CD4-positive, alpha-beta T cell treated with Interleukin-6 at 100 ng/mL for 8 hours (primary cell): ENCODE measurements around the gene TENT4A.

Experiments
- DNase-seq: peaks from one replicate; pipeline ENCODE4 v3.0.0-alpha.2; 2020; ENCODE audit warnings: mixed read lengths, low spot score

TENT4A gene

DNA sequence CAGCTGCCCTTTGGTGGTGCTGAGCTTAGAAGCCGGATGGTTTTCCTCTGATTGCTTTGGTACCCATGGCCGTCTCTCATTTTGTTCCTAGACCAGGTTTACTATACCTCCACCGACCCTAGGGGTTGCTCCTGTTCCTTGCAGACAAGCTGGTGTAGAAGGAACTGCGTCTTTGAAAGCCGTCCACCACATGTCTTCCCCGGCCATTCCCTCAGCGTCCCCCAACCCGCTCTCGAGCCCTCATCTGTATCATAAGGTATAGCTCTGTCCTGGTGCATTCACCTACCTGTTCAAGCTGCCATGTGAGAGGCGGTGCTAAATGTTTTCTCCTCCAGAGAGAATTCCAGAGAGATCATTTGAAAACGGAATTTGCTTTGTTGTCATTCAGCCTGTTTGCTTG is 39.5 kb downstream of the TENT4A start:
- DNase-seq, result no peak

- no peak for DNase-seq
Measured at GRCh38 chr5:6753851-6754250, 40.6 kb downstream of the TENT4A start.

- no peak for DNase-seq
Measured at GRCh38 chr5:6754766-6755165, 41.5 kb downstream of the TENT4A start.

GRCh38 chr5:6755519-6755918 is 42.3 kb downstream of the TENT4A start:
- DNase-seq, result no peak

- DNase-seq, result no peak
Measured at GRCh38 chr5:6755941-6756340, 42.7 kb downstream of the TENT4A start.

- no peak for DNase-seq
Measured at GRCh38 chr5:6757414-6757969, 44.3 kb downstream of the TENT4A start.

DNA sequence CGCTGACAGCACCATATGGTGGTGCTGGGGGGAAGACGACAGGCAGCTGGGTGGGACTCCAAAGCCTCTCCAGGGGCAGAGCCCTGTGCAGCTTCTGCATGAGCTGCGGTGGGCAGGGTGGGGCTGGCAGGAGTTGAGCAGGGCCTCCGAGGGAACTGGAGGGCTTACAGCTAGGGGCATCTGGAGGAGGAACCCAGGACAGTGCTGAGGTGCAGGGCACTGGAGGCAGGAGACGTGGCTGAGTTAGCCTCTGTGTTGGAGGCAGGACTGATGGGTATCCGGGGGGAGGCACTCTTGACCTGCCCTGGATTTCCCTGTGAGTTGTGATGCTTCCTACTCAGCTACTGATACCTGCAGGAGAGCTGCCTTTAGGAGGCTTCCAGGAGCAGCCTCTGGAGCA is 45.0 kb downstream of the TENT4A start:
- no peak for DNase-seq

DNA sequence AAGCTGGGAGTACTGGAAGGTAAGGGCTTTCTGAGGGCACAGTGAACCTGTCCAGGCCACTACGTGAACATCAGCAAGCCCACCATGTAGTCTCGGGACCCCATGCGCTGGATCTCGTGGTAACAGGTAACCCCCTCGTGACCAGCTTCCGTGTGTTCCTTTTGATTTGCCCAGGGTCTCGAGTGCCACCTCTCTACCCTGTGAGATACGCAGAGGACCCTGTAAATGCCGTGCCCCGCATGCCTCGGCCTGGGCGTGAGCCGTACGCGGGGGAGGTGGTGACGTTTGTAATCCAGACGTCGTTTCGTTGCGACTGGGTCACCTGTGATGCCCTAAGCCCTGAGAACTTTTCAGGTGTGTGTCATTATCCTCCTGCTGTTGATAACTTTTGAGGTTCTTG is 45.5 kb downstream of the TENT4A start:
- no peak for DNase-seq

DNA sequence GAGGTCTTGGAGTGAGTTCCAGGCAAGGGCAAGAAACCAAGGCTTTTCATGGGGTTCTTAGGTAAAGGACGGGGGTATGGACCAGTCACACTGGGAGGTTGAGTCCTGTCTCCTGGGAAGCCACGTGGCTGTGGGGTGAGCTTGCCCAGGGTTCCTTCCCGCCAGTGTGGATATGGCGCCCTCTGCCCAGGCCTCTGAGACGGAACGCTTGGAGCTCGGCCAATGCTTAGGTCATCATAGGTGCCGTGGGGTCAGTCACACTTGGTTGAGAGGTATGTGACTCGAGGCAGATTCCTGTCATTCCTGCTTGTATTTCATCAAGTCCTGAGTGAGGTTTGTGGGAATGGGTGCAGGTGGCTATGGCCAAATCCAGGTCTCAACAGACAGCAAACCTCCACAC is 46.2 kb downstream of the TENT4A start:
- no peak for DNase-seq

- DNase-seq, result no peak
Measured at GRCh38 chr5:6759983-6760382, 46.8 kb downstream of the TENT4A start.

- no peak for DNase-seq
Measured at GRCh38 chr5:6760686-6761085, 47.5 kb downstream of the TENT4A start.

GRCh38 chr5:6761333-6761732 is 48.1 kb downstream of the TENT4A start:
- no peak for DNase-seq

- no peak for DNase-seq
Measured at GRCh38 chr5:6762116-6762515, 48.9 kb downstream of the TENT4A start.

DNA sequence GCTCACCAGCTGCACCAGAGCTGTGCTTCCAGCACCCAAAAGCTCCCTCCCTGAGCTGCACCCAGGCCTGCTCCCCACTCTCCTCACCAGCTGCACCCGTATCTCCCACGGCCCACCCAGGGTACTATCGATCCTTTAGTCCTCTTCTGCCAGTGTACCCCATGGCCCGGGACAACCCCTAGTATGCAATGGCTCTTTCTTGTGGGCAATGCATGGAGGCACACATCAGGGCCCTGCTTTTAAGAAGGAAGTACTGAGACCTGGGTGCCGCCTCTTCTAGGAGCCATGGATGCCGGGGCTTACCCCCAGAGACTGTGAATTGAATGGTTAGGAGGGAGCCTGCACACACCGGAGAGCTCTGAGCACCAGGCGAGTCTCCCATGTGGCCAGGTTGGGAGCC is 49.5 kb downstream of the TENT4A start:
- DNase-seq, result no peak

GRCh38 chr5:6763191-6763590 is 50.0 kb downstream of the TENT4A start:
- DNase-seq, result no peak

GRCh38 chr5:6765612-6766525 is 52.6 kb downstream of the TENT4A start:
- DNase-seq, result peak; percentile 53

DNA sequence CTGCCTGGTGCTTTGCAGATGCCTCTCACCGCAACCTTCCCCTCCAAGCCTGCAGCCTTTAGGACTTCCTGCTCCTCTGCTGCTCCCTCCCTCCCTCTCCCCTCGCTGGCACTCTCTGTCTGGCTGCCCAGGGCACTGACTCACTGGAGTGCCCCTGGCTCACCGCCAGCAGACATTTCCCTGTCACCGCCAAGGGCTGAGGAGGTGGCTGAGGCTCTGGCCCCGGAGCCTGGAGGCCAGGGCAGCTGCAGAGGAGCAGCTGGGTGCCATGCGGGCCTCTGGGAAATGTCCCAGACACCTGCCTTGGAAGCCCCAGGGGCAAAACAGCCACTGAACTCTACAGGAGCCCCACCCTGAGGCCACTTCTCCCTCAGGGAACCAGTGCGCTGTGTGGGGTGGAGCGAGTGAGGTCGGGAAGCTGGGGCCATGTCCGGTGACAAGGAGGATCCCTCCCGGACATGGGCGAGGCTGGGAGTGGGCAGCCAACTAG is 53.4 kb downstream of the TENT4A start:
- DNase-seq, result peak; percentile 51

- no peak for DNase-seq
Measured at GRCh38 chr5:6767481-6768063, 54.3 kb downstream of the TENT4A start.

GRCh38 chr5:6768590-6769230 is 55.5 kb downstream of the TENT4A start:
- DNase-seq, result no peak

- DNase-seq, result no peak
Measured at GRCh38 chr5:6770826-6771607, 57.8 kb downstream of the TENT4A start.

DNA sequence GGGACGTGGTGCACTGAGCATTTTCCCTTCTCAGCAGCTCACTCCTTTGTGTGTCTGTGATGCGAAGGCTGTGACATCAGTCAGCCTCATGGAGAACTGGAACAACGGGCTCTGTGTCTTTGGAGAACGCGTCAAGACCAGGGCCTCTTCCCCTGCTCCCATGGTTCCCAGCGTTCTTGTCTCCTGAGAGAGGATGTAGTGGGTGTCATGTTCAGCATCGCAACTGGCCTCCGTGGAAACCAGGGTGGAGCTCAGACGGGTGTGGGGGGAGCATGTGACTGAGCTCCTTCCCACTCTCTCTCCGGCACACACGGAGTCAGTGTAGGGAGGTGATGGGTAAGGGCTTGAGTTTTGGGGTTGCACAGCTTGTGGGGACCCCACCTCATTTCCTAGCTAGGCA is 59.7 kb downstream of the TENT4A start:
- no peak for DNase-seq
